ENCODE measurements around the gene MMP21.

DNA sequence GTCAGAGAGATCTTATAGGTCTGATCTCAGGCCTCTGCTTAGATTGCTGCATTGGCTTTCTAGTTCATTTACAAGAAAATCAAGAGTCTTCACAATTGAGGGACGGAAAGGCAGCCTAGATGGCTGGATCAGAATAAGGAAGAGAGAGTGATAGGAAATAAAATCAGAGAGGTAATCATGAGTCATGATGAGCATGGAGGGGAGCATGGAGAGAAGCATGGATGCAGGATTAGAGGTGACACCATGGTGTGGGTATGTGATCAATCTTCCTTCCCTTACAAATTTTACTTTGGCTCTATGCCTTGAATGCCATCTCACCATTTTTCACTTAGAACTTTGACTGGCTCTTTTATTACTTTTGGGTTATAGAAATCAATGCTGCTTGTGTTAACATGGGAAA, 49.1 kb upstream of the MMP21 start:
- TF ChIP-seq POLR2AphosphoS5 (IDR thresholded peaks at IDR 0.05; ENCODE audit: low read depth, low read length) (no peak), TAF1 (IDR thresholded peaks at IDR 0.05; ENCODE audit: borderline replicate concordance, insufficient read depth, low read length) (no peak), SIN3A (IDR thresholded peaks at IDR 0.05; ENCODE audit: borderline replicate concordance, insufficient read depth, low read length) (no peak), FOXP2 (optimal IDR thresholded peaks at IDR 0.05; ENCODE audit: borderline replicate concordance, extremely low read depth, extremely low read length, insufficient read depth) (no peak)
- TF ChIP-seq, protein P1, sequence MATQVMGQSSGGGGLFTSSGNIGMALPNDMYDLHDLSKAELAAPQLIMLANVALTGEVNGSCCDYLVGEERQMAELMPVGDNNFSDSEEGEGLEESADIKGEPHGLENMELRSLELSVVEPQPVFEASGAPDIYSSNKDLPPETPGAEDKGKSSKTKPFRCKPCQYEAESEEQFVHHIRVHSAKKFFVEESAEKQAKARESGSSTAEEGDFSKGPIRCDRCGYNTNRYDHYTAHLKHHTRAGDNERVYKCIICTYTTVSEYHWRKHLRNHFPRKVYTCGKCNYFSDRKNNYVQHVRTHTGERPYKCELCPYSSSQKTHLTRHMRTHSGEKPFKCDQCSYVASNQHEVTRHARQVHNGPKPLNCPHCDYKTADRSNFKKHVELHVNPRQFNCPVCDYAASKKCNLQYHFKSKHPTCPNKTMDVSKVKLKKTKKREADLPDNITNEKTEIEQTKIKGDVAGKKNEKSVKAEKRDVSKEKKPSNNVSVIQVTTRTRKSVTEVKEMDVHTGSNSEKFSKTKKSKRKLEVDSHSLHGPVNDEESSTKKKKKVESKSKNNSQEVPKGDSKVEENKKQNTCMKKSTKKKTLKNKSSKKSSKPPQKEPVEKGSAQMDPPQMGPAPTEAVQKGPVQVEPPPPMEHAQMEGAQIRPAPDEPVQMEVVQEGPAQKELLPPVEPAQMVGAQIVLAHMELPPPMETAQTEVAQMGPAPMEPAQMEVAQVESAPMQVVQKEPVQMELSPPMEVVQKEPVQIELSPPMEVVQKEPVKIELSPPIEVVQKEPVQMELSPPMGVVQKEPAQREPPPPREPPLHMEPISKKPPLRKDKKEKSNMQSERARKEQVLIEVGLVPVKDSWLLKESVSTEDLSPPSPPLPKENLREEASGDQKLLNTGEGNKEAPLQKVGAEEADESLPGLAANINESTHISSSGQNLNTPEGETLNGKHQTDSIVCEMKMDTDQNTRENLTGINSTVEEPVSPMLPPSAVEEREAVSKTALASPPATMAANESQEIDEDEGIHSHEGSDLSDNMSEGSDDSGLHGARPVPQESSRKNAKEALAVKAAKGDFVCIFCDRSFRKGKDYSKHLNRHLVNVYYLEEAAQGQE (IDR thresholded peaks at IDR 0.05; ENCODE audit: insufficient read depth in 1 of 2, low read depth in 2 of 2, low read length in 2 of 2), result no peak
